Occipital lobe (tissue), 2 donors: ENCODE measurements around the gene BARHL2. TPM values are rescaled to one million over a fixed set of nuclear protein-coding genes. Genes with fewer than 3 reads are reported as not detected.

ENCODE experiments used
- DNase-seq: peaks from one replicate; lab custom pipeline; 2025; lab: John Stamatoyannopoulos, UW
- total RNA-seq: library from RNA; depleted of rRNA; stranded (reverse); fragments of >200 nt; gene quantifications from one replicate; pipeline ENCODE4 v1.2.3, GENCODE V29; 2014

BARHL2 gene
- not detected for total RNA-seq

DNA sequence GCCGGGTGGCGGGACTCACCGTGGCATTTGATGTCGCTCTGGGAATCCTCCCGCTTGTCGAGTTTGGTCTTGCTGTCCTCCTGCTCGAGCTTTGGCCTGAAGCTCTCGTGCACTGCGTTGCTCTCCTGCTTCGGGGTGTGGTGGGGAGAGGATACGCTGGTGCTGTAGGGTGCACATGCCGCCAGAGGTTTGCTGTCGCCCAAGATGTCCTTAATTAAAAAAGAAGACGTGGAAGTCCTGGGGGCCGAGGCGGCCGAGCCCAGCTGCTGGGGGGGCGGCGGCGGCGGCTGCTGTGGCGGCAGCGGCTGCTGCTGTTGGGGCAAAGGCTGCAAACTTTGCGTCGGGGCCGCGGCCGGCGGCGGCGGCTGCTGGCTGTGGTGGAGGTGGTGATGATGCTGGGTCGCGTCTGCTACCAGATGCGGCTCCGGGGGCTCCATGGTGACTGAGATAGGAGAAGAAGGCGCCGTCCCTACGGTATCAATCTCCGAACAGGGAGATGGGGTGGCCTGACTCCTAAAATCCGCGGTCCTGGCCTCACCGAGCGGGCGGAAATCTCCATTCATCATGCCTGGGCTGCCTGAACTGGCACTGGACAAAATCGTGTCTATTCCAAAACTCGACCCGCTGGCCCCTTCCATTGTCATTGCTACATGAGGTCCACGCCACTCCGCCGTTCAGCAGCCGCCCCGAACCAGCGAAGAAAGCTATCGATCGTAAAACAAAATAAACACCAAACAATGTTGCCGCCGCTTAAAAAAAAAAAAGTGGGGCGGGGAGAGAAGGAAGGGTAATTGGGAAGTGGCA lies at the start of gene BARHL2:
Gene BARHL2, minus strand, starts transcription at position 751 of the 804 bp plus-strand sequence. Its CDS starts 107 bp downstream, at position 644.
- DNase-seq, result no peak

DNA sequence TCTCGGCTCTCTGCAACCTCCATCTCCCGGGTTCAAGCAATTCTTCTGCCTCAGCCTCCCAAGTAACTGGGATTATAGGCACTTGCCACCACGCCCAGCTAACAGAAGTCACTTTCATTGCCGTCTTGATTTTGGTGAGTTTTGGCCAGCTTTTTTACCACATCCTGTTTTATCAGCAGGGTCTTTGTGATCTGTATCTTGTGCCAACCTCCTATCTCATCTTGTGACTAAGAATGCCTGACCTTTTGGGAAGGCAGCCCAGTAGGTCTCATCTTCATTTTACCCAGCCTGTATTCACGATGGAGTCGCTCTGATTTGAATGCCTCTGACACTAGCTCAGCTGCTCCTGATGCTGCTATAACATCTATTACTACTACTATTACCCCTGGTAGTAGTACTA lies 46.8 kb upstream of the BARHL2 start:
- no peak for DNase-seq

DNA sequence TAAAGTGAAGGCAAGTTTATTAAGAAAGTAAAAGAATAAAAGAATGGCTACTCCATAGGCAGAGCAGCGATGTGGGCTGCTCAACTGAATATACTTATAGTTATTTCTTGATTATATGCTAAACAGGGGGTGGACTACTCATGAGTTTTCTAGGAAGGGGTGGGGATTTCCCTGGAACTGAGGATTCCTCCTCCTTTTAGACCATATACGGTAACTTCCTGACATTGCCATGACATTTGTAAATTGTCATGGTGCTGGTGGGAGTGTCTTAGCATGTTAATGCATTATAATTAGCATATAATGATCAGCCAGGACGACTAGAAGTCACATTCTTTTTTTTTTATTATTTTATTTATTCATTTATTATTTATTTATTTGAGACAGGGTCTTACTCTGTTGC lies 46.4 kb upstream of the BARHL2 start:
- DNase-seq, result no peak

DNA sequence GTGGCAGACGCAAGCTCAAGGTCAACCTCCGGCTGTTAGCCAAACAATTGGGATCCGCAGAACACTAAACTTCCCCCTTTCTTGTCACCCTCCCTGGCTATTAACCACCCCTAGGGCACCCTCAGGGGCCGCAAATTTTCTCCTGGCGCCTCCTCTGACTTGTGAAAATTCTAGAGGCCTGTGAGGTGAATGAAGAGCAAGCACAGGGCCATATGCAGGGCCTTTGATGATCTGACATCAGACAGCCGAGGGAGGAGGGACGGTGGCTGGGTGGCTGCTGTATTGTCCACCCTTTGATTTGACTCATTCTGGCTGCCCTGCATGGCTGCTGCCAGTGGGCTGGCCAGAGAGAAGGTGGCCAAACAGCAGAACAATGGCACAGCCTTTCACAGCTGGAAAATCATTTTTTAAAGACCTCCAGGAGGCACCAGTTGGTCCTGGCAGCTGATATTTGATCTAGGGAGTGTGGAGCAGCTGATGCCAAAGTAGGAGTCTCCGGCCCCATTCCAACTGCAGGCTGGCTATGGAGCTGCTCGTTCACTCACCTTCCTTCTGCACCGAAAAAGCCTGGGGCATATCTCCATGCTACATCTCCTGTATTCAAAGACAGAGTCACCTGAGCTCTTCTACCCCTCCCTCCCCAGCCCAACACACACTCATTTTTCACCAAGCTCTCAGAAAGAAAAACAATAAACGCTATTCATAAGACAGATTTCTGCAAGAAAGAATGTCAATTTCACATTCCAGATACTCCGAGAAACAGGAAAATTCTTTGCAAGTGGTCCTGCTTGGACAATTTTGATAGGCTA lies 44.9 kb upstream of the BARHL2 start:
- DNase-seq, result no peak

DNA sequence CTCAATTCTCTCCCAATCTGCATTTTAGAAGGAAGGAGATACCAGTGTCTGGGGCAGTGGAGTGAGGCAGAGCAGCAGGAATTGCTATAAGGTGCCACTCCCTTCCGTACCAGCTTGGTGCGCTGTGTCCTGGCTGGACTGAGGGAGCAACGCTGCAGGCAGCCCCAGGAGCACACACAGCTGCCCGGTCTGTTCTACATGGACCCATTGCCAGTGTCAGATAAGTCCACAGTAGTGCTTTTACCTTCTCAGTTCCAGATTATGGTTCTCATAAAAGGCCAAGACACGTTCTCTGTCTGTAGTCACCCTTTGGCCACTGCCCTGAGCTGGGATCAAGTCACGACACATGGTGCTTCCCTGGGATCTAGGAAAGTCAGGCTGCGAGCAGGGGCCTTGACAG lies 44.1 kb upstream of the BARHL2 start:
- no peak for DNase-seq

DNA sequence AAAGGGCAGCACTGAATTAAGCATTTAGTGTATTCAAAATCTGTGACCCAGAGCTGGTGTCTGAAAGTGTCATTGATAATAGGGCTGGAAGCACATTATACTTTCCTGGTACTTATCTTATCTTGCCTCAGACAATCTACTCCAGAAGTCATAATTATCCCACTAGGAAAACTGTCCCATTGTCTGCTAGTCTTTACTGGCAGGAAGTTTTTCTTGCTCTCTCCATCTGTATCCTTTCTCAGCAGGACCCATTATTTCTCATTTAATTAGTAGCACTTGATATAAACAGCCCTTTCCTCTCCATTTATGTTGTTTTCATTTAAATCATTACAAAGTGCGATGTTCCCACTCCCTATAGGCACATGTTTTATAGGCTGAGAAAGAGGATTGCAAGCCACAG lies 36.5 kb upstream of the BARHL2 start:
- no peak for DNase-seq

DNA sequence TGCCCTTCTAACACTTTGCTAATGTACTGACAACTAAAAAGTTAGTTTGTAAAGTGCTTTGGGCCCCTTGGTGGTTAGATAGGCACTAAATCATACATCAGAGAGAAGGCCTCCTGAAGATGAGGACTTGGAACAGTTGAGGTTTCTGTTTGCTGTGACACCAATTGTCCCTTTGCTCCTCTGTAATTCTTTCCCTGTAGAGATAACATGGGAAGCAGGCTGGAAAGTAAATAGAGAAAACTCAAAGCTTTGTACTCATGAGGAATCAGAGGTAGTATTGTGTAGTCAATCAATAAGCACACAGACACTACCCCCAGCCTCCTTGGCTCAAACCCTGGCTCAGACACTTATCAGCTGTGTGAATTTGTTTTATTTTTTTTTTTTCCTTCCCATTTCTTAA lies 31.6 kb upstream of the BARHL2 start:
- no peak for DNase-seq

DNA sequence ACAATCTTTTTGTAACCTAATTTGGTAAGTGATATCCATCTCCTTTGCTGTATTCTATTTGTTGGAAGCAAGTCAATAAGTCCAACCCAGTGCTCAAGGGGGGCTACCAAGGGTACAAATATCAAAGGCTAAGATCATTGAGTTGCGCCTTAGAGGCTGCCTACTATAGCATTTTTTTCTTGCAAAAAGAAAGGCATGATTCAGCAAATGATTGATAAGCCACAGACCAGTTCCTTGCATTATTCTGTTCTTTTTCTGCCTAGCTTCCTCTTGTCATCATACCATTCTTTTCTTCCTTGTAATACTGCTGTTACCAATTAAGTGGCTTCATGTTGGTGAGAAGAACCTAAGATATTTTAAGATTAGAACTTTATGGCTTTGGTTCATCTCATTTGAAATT lies 29.8 kb upstream of the BARHL2 start:
- no peak for DNase-seq

DNA sequence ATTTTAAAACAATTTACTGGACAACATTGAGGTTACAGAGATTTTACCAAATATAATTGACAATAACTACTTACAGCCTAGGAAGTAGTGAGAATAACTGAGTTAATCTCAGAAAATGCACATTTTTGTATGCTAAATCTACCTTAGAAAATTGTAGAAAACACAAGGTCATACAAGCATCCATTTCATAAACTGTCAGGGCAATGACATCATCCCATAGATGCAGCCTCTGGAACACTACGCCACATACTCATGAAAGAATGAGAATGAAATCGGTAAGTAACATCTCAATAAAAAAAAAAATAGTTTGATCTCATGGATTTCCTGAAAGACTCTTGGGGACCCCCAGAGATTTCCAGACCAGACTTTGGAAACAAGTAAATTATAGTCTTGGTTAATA lies 28.9 kb upstream of the BARHL2 start:
- no peak for DNase-seq

DNA sequence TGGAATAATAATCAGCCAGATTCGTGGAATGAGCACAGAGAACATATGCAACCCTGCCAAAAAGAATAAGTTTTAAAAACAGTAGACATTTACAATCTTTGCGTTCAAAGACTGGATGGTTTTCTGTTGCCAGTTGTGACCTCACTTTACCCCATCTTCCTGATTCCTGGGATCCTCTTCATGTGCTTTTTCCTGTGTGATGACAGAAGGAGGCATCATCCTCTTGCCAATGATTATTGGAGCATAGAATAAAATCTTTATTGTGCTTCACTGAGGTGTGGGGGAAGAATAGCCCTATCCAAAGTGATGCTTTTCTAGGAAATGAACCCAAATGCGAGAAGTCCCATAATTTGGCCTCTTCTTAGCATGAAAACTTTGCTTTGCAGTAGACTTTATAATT lies 15.0 kb upstream of the BARHL2 start:
- no peak for DNase-seq

DNA sequence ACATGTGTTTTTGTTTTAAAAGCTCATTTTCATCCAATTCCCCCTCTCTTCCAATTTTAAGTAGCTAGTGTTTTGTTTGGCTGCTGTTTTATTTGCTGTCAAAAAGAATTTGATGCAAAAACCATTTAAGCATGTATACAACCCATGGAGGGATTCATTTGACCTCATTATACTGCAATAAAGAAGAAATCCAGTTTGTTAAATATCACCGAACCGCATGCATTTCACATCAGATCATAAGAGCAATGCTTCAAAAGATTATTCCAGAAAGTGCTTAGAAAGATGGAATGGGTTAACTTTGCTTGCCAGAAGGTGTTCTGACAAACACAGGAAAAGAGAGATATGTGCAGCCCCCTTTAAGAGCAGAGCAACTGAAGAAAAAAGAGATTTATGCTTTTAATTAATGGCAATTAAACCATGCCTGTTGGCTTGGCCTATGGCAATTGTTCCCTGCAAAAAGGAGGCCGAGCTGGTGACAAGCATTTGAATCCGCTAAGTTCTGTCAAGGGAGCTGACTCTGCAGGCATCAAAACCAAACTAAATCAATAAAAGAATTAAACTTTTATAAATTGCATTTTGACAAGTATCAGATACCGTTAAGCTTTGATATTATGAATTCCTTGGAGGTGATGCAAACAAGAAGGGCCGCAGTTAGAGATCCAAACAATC lies 14.4 kb upstream of the BARHL2 start:
- DNase-seq, result no peak

DNA sequence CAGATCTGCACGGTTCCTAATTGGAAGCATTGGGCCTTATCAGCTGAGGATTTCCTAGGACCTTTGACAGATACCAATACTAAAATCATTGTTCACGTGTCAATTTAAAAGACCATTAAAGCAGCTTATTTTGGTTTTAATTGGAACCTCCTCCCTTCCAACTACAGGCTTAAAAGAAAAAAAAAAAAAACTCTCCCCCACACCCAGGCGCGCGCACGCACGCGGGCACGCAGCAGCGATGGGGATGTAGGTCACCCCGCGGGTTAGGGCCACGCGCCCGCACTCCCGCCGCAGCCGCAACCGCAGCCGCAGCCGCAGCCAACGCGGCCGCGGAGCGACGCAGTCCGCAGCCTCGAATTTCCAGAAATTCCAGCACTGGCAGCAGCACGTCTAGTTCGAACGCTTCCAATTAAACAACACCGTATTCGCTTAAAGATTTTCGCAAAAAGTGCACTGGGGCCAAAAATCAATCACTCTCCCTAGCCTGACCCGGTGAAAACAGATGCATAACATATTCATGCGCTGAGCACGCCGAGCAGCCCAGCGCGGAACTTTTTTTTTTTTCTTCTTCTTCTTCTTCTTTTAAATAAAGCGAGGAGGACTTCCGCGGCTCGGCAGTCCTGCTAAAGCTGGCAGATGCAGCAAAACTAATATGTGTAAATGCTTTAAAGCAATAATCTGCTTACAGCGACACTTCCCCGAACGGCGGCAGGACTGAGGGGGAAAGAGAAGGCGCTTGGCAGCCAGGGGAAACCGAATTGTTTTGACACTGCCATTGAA lies 13.3 kb upstream of the BARHL2 start:
- no peak for DNase-seq

DNA sequence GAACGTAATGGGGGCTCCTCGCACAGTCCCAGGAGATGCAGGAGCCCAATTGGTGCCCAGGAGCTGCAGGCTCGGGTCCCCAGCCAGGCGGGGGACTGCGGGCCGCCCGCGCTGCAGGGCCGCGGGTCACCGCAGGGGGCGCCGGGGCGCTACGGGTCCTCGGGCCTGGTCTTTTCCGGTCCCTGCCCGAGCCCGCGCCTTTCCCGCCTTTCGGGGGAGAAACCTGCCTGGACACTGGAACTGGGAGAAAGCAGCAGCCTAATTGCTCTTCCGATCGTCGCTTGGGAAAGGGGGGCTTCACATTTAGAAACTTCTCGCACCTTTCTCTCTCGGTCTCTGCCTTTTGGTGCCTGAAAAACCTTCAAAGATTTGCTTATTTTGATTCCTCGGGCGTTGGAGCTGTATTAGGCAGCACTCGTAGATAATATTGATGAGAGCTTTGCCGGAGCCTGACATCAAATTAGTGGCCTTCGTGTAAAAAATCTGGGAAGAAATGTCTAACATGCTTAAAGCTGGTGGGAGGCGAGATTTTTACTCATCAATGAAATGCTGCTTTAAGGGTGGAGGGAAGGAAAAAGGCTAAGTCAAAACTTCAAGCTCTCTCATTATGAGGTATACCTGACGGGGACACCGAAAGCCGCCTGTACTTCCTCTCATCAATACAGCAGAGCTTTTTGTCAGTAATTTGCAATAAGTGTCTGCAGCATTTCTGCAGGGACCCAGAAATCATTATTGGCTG lies 12.6 kb upstream of the BARHL2 start:
- DNase-seq, result no peak

DNA sequence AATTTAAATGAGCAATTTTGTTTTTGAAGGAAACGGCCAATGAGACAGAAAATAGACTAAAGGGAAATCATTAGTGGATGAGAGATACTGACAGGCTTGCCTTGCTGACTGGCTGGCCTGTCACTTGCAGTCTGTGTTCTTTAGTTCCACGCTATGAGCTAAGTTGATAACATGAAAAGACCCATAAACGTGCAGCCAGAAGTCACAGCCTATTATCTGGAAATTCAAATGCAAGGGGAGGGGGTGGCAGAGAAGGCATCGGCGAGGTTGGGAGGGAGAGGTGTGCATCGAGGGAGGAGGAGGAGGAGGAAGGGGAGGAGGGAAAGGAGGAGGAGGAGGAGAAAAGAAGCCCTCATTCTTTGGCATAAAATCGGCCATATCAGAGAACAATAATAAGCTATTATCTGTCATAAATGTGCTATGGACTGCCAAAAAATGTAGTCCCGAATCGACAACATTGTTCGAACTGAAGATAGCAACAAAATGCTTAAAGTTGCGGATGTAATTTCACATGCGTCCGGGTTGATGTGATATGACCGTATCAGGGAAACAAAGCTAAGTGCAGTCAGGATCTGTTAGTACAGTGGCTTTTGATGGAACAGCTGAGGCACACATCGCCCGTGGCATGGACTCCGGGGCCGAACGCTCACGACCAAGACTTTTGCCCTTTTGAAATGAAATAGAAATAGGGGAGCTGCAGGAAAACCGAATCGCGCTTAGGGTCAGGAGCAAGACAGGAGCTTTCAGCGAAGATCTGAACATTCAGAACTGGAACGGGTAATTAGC lies 11.6 kb upstream of the BARHL2 start:
- DNase-seq, result no peak

DNA sequence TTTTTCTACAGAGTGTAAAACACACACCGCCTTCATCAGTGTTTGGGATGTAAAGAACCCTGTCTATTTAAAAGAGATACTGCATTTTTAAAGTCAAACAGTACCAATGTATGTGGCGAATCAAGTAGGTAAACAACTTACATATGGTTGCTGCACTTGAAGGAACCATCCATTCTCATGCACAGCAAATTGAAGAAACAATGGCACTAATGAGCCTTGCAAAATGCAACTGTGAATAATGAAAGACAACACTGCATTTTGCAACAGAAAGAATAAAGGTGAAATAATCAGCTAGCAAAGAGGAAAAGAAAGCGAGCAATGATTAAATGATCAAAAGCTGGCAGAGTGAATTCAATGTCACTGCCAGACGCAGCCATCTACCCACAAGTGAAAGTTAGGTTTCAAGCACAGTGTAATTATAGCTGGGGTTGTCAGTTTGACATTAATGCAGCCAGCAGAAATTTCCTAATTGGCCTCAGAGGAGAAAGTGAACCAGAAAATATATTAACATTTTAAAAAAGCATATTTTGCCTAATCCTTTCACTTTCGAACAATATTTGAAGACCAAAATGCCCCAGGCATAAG lies 10.9 kb upstream of the BARHL2 start:
- no peak for DNase-seq

DNA sequence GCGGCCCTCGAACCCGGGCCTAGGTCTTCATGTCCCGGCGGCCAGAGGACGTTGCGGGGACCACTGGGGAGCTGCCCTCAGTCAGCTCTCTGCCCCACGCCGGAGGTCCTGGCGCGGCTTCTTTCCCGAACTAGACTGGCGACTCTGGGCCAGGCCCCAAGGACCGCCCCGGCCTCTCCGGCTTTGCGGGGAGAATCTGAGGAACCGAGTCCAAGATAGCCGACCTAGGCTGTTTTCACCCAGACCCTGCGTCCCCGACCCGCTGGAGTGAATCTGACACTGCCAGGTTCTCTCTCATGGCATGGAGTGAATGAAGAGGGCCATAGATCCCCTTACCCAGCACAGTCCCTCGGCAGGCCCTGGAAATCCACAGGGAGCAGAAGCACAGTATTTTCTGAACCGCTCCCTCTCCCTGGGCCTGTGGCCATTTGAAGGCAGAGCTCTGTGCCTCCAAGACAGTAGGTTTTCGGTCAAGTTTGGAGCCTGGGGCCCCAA lies 9.9 kb upstream of the BARHL2 start:
- no peak for DNase-seq

DNA sequence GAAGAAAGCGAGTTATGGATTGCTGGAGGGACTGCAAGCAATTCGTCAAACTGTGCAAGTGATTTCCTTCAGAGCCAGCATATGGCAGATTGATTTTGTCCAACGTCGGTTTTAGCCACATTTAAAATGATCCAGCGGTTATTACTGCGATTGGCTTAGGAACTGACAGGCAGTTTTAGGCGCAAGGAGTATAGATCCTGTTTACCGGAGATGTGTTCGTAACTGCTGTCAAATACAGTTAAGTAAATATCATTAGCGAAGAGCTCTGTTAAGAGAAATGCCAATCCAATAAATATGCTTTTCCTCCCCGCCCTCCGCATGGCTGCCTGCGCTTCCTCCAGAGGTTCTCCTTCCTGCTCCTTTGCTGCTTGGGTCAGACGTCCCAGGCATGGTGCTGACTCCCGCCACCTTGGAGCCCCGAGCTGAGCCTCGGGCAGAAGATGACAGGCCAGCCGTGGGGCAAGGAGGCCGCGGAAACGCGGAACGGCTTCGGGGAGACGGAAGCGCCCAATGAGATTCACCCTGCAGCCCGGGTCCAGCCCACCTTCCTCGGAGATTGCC lies 9.4 kb upstream of the BARHL2 start:
- DNase-seq, result no peak

DNA sequence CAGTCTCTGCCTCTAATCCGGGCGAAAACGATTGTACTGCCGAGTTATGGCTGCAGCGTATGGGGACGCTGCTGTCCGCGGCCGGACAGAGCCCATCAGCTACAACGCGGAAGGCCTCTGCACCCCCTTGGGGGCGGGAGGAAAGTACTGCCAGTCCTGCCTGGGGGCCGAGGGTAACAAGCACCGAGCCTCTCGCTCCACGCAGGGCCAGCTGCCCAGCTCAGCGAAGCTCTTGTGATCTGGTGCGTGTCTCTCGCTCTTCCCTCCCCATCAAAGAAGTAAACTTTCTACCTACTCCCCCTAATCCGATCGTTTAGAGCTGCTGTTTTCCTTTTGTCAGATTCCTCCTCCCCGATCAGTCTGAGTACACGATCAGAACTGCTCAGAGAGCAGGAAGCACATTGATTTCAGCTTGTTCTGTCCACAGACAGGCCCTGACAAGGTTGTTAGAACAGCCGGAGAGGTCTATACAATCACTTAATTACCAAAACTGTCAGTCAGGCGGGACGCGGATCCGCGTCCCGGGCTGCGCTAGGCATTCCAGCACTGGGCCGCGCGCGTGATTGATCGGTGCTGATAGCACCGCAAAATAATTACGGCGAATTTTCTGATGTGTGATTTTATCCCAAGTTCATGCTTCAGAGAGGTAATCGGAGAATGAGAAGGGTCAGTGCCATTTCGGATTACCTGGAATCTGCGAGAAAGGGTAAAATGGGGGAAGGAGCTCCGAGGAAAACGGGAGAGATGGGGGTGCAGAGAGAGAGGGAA lies 8.7 kb upstream of the BARHL2 start:
- no peak for DNase-seq
